H9 (cell line): Measurements from ENCODE around the gene TBC1D9B. TPM values are rescaled to one million over a fixed set of nuclear protein-coding genes. Genes with fewer than 3 reads are reported as not detected.

Experiments used
- DNase-seq: peaks from one replicate; pipeline ENCODE4 v3.0.0-alpha.2; 2017
- H2AFZ ChIP-seq: one replicate; pipeline ENCODE4 v1.6.1; 2013; ENCODE audit warnings: mild to moderate bottlenecking, low read length, control low read depth, moderate library complexity
- H2AK5ac ChIP-seq: 2 replicates; pipeline ENCODE4 v1.6.1; 2013; ENCODE audit warnings: low read length, control low read depth, mixed read lengths; ENCODE audit not compliant: insufficient read length
- H2BK120ac ChIP-seq: one replicate; pipeline ENCODE4 v1.6.1; 2013; ENCODE audit warnings: low read depth, mild to moderate bottlenecking, low read length, control low read depth, inconsistent platforms; ENCODE audit not compliant: poor library complexity, severe bottlenecking
- H2BK12ac ChIP-seq: 2 replicates; pipeline ENCODE4 v1.6.1; 2013; ENCODE audit warnings: low read length, control low read depth, mixed read lengths, low read depth; ENCODE audit not compliant: insufficient read length
- H2BK15ac ChIP-seq: 2 replicates; pipeline ENCODE4 v1.6.1; 2013; ENCODE audit warnings: low read depth, low read length, control low read depth
- H2BK20ac ChIP-seq: one replicate; pipeline ENCODE4 v1.6.1; 2013; ENCODE audit warnings: low read depth, mild to moderate bottlenecking, low read length, control low read depth, inconsistent platforms; ENCODE audit not compliant: poor library complexity, severe bottlenecking
- H2BK5ac ChIP-seq: 2 replicates; pipeline ENCODE4 v1.6.1; 2013; ENCODE audit warnings: low read length, control low read depth, mixed read lengths; ENCODE audit not compliant: insufficient read length
- H3K14ac ChIP-seq: 2 replicates; pipeline ENCODE4 v1.6.1; 2013; ENCODE audit warnings: low read length, control low read depth; ENCODE audit not compliant: insufficient read depth
- H3K18ac ChIP-seq: 2 replicates; pipeline ENCODE4 v1.6.1; 2013; ENCODE audit warnings: low read depth, mild to moderate bottlenecking, mixed read lengths, low read length, control low read depth; ENCODE audit not compliant: insufficient read length
- H3K23ac ChIP-seq: 2 replicates; pipeline ENCODE4 v1.6.1; 2013; ENCODE audit warnings: low read length, control low read depth, mixed read lengths, low read depth; ENCODE audit not compliant: insufficient read length
- H3K23me2 ChIP-seq: 2 replicates; pipeline ENCODE4 v1.6.1; 2013; ENCODE audit warnings: low read depth, mild to moderate bottlenecking, mixed read lengths, low read length, control low read depth; ENCODE audit not compliant: insufficient read length, poor library complexity, severe bottlenecking
- H3K27ac ChIP-seq: 2 replicates; pipeline ENCODE4 v1.5.1; 2013; ENCODE audit warnings: low read length, control low read depth, mixed read lengths, low read depth; ENCODE audit not compliant: insufficient read length
- H3K27me3 ChIP-seq: 2 replicates; pipeline ENCODE4 v1.6.1; 2013; ENCODE audit warnings: low read length, control low read depth, inconsistent platforms; ENCODE audit not compliant: insufficient read depth
- H3K4ac ChIP-seq: 2 replicates; pipeline ENCODE4 v1.6.1; 2013; ENCODE audit warnings: low read depth, mild to moderate bottlenecking, control low read depth, inconsistent platforms, low read length, moderate library complexity
- H3K4me1 ChIP-seq: 2 replicates; pipeline ENCODE4 v1.6.1; 2013; ENCODE audit warnings: low read length, control low read depth, inconsistent platforms; ENCODE audit not compliant: insufficient read depth
- H3K4me2 ChIP-seq: 2 replicates; pipeline ENCODE4 v1.6.1; 2013; ENCODE audit warnings: low read length, control low read depth, mixed read lengths; ENCODE audit not compliant: insufficient read length, insufficient read depth
- H3K56ac ChIP-seq: 2 replicates; pipeline ENCODE4 v1.6.1; 2013; ENCODE audit warnings: low read depth, mild to moderate bottlenecking, mixed read lengths, low read length, control low read depth; ENCODE audit not compliant: insufficient read length
- H3K79me1 ChIP-seq: 2 replicates; pipeline ENCODE4 v1.6.1; 2013; ENCODE audit warnings: low read depth, mild to moderate bottlenecking, moderate library complexity, low read length, control low read depth, inconsistent platforms; ENCODE audit not compliant: insufficient read depth, poor library complexity, severe bottlenecking
- H3K79me2 ChIP-seq: 2 replicates; pipeline ENCODE4 v1.6.1; 2013; ENCODE audit warnings: low read length, control low read depth, inconsistent platforms; ENCODE audit not compliant: insufficient read depth
- H3K9ac ChIP-seq: 2 replicates; pipeline ENCODE4 v1.6.1; 2013; ENCODE audit warnings: low read length, control low read depth, mixed read lengths; ENCODE audit not compliant: insufficient read length; ENCODE audit errors: extremely low read depth
- H3K9me3 ChIP-seq: one replicate; pipeline ENCODE4 v1.6.1; 2013; ENCODE audit warnings: low read depth, low read length, inconsistent platforms; ENCODE audit not compliant: control insufficient read depth
- H3T11ph ChIP-seq: one replicate; pipeline ENCODE4 v1.6.1; 2013; ENCODE audit warnings: mild to moderate bottlenecking, low read length, control low read depth, inconsistent platforms
- H4K20me1 ChIP-seq: one replicate; pipeline ENCODE4 v1.6.1; 2013; ENCODE audit not compliant: control insufficient read depth, insufficient read length, insufficient read depth
- H4K5ac ChIP-seq: 2 replicates; pipeline ENCODE4 v1.6.1; 2013; ENCODE audit warnings: low read depth, mild to moderate bottlenecking, mixed read lengths, low read length, control low read depth; ENCODE audit not compliant: insufficient read length
- H4K8ac ChIP-seq: replicated peaks from 2 replicates; pipeline ENCODE4 v1.6.1; 2013; ENCODE audit warnings: low read length, control low read depth, mixed read lengths, low read depth; ENCODE audit not compliant: insufficient read length
- H4K91ac ChIP-seq: 2 replicates; pipeline ENCODE4 v1.6.1; 2013; ENCODE audit warnings: low read depth, mild to moderate bottlenecking, moderate library complexity, mixed read lengths, low read length, control low read depth; ENCODE audit not compliant: insufficient read length
- H3K27ac Mint-ChIP-seq, 3 experiments: 2 replicates in 2 of 3; 3 replicates in 1 of 3; pipeline ENCODE4 v1.8.0; 2020 to 2021; ENCODE audit warnings: mixed read lengths in 3 of 3, mild to moderate bottlenecking in 1 of 3, moderate library complexity in 1 of 3
- H3K27me3 Mint-ChIP-seq: 2 replicates; pipeline ENCODE4 v1.8.0; 2021; ENCODE audit warnings: low read depth, mild to moderate bottlenecking, moderate library complexity, mixed read lengths
- H3K36me3 Mint-ChIP-seq, 3 experiments: 2 replicates in 2 of 3; 3 replicates in 1 of 3; pipeline ENCODE4 v1.8.0; 2020 to 2021; ENCODE audit warnings: low read depth in 3 of 3, mixed read lengths in 3 of 3; ENCODE audit not compliant: insufficient read depth in 1 of 3
- H3K4me1 Mint-ChIP-seq, 2 experiments: 2 replicates each; pipeline ENCODE4 v1.8.0; 2020; ENCODE audit warnings: mixed read lengths in 2 of 2
- H3K4me3 Mint-ChIP-seq, 2 experiments: 2 replicates in 1 of 2; 3 replicates in 1 of 2; pipeline ENCODE4 v1.8.0; 2020 to 2021; ENCODE audit warnings: mild to moderate bottlenecking in 2 of 2, mixed read lengths in 2 of 2, moderate library complexity in 1 of 2
- H3K9me3 Mint-ChIP-seq, 2 experiments: 2 replicates in 1 of 2; 3 replicates in 1 of 2; pipeline ENCODE4 v1.8.0; 2020; ENCODE audit warnings: mild to moderate bottlenecking in 2 of 2, mixed read lengths in 2 of 2, moderate library complexity in 1 of 2
- WGBS: extraction: QIAGEN DNeasy Blood & Tissue Kit; methylation state at CpG from one replicate; pipeline ENCODE4 v1.1.7; 2013; ENCODE audit warnings: missing lambda C conversion rate, low lambda C conversion rate, mixed read lengths; ENCODE audit not compliant: insufficient read length; ENCODE audit errors: extremely low coverage; 5-methylcytosine and 5-hydroxymethylcytosine counted together
- total RNA-seq: library from RNA; stranded (reverse); gene quantifications from 2 replicates; pipeline ENCODE4 v1.2.1, GENCODE V29; 2021
- TF ChIP-seq, protein P1 (sequence below): fragments of 200-600 bp; sonication (generic); conservative IDR thresholded peaks from 3 replicates; pipeline ENCODE4 v1.8.0; 2021; ENCODE audit warnings: antibody characterized with exemption, mild to moderate bottlenecking

TBC1D9B gene
- total RNA-seq, 1 experiment from 2014 or later, result 62.1 TPM

DNA sequence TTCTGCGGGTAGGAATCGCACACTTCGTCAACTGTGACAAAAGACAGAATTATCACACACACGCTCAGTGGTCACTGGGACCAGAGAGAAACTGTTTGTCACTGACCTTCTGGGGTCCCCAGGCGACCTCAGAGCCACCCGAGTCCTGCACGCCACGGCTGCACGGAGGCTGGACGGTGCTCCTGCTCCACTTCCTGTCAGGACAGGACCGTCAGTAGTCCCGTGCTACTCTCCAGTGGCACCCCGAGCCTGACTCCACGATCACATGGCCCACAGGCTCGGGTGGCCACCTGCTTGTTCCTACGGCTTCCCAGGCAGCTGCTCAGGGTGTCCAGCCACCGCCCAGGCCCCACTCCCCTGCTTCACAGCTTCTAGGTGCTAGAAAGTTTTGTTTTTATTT, 66.9 kb downstream of the TBC1D9B start:
- Histone ChIP-seq H3K23me2 (no peaks in the 10 kb centered on the region), H4K20me1 (no peaks in the 10 kb centered on the region), H4K5ac (no peak overlapping the region), H2BK120ac (no peak overlapping the region), H3T11ph (no peak overlapping the region), H3K27me3 (no peaks in the 10 kb centered on the region), H2AFZ (no peak overlapping the region), H3K4me1 (no peaks in the 10 kb centered on the region), H3K56ac (no peak overlapping the region), H3K23ac (no peak overlapping the region), H2BK20ac (no peak overlapping the region), H4K8ac (no peak overlapping the region), H3K4me2 (no peak overlapping the region), H3K4ac (no peak overlapping the region), H2BK15ac (no peak overlapping the region), H3K18ac (no peak overlapping the region), H3K9ac (no peak overlapping the region), H3K27ac (no peak overlapping the region), H3K14ac (no peak overlapping the region), H3K79me1 (no peaks in the 10 kb centered on the region), H2AK5ac (no peak overlapping the region), H4K91ac (no peak overlapping the region), H3K79me2 (no peaks in the 10 kb centered on the region), H2BK5ac (no peak overlapping the region), H3K9me3 (no peaks in the 10 kb centered on the region), H2BK12ac (no peak overlapping the region)
- Mint-ChIP-seq H3K27me3 (no peaks in the 10 kb centered on the region; the same call in 1 of the 2 replicates), H3K4me1 (no peaks in the 10 kb centered on the region), H3K4me3 (no peak overlapping the region), H3K36me3 (peaks cover 54 to 77% (median 76%) of the 10 kb centered on the region in 3 experiments), H3K27ac (peak overlapping the region in 2 of 3 experiments; percentile 68 to 84; a peak in 2 of 7 replicates), H3K9me3 (peaks cover 19% of the 10 kb centered on the region in 2 experiments)
- no peak for DNase-seq
- no CpG with 5 or more reads among the region's 17 CpGs for WGBS
- TF ChIP-seq, protein P1, sequence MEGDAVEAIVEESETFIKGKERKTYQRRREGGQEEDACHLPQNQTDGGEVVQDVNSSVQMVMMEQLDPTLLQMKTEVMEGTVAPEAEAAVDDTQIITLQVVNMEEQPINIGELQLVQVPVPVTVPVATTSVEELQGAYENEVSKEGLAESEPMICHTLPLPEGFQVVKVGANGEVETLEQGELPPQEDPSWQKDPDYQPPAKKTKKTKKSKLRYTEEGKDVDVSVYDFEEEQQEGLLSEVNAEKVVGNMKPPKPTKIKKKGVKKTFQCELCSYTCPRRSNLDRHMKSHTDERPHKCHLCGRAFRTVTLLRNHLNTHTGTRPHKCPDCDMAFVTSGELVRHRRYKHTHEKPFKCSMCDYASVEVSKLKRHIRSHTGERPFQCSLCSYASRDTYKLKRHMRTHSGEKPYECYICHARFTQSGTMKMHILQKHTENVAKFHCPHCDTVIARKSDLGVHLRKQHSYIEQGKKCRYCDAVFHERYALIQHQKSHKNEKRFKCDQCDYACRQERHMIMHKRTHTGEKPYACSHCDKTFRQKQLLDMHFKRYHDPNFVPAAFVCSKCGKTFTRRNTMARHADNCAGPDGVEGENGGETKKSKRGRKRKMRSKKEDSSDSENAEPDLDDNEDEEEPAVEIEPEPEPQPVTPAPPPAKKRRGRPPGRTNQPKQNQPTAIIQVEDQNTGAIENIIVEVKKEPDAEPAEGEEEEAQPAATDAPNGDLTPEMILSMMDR, result no peak
